Common myeloid progenitor, CD34-positive (primary cell): Measurements from ENCODE around the gene NBL1.

Experiments
- CTCF ChIA-PET: fragments of 350-600 bp; sonication (Branson Sonifier 250); formaldehyde crosslinking; loops from one replicate; lab custom pipeline; 2021; ENCODE audit warnings: antibody characterized with exemption; lab: Charles Lee
- POLR2A ChIA-PET: fragments of 350-600 bp; sonication (Branson Sonifier 250); formaldehyde crosslinking; loops from one replicate; lab custom pipeline; 2021; ENCODE audit warnings: antibody characterized with exemption; lab: Charles Lee
- DNase-seq, 3 donors: peaks; one replicate each; pipeline versions ENCODE4 v3.0.0 to v3.0.0-alpha.2; 2013
- H3K27ac ChIP-seq, 2 experiments: 1 replicate in 1 of 2; 2 replicates in 1 of 2; pipeline ENCODE4 v1.7.0; 2013; ENCODE audit warnings: inconsistent platforms in 2 of 2, low read length in 2 of 2, mild to moderate bottlenecking in 2 of 2, low read depth in 1 of 2, moderate library complexity in 1 of 2; ENCODE audit not compliant: severe bottlenecking in 2 of 2, insufficient read depth in 1 of 2, poor library complexity in 1 of 2
- H3K27me3 ChIP-seq, 5 experiments: replicated peaks in 2 of 5; 1 replicate in 3 of 5; 2 replicates in 2 of 5; pipeline versions ENCODE4 v1.6.1 to v1.7.0; 2013; ENCODE audit warnings: low read length in 4 of 5, mild to moderate bottlenecking in 2 of 5, moderate library complexity in 2 of 5, inconsistent platforms in 1 of 5; ENCODE audit not compliant: insufficient read depth in 5 of 5, control insufficient read depth in 4 of 5
- H3K36me3 ChIP-seq, 4 experiments: 1 replicate in 2 of 4; 2 replicates in 2 of 4; pipeline versions ENCODE4 v1.6.1 to v1.7.0; 2013; ENCODE audit warnings: low read length in 3 of 4, control low read depth in 1 of 4, mild to moderate bottlenecking in 1 of 4; ENCODE audit not compliant: control insufficient read depth in 4 of 4, insufficient read depth in 4 of 4
- H3K4me1 ChIP-seq, 4 experiments: 1 replicate in 3 of 4; 2 replicates in 1 of 4; pipeline versions ENCODE4 v1.6.1 to v1.7.1; 2013; ENCODE audit warnings: low read length in 3 of 4, mild to moderate bottlenecking in 3 of 4, control low read depth in 1 of 4, inconsistent platforms in 1 of 4, moderate library complexity in 1 of 4; ENCODE audit not compliant: control insufficient read depth in 4 of 4, insufficient read depth in 4 of 4; ENCODE audit errors: control extremely low read depth in 1 of 4
- H3K4me3 ChIP-seq, 7 experiments: 1 replicate in 4 of 7; 2 replicates in 3 of 7; pipeline versions ENCODE4 v1.5.1 to v1.7.0; 2013; ENCODE audit warnings: mild to moderate bottlenecking in 7 of 7, low read length in 6 of 7, moderate library complexity in 6 of 7, inconsistent platforms in 2 of 7, low read depth in 2 of 7, control low read depth in 1 of 7; ENCODE audit not compliant: insufficient read depth in 4 of 7, control insufficient read depth in 1 of 7; ENCODE audit errors: extremely low read depth in 1 of 7
- H3K9me3 ChIP-seq, 5 experiments: 1 replicate in 4 of 5; 2 replicates in 1 of 5; pipeline versions ENCODE4 v1.6.1 to v1.7.1; 2013; ENCODE audit warnings: low read length in 4 of 5, mild to moderate bottlenecking in 2 of 5, inconsistent platforms in 1 of 5, low read depth in 1 of 5, moderate library complexity in 1 of 5; ENCODE audit not compliant: control insufficient read depth in 4 of 5, insufficient read depth in 2 of 5; ENCODE audit errors: control extremely low read depth in 1 of 5
- WGBS: methylation state at CpG from one replicate; pipeline ENCODE4 v1.1.5; 2013; ENCODE audit not compliant: insufficient coverage; 5-methylcytosine and 5-hydroxymethylcytosine counted together

NBL1 gene

DNA sequence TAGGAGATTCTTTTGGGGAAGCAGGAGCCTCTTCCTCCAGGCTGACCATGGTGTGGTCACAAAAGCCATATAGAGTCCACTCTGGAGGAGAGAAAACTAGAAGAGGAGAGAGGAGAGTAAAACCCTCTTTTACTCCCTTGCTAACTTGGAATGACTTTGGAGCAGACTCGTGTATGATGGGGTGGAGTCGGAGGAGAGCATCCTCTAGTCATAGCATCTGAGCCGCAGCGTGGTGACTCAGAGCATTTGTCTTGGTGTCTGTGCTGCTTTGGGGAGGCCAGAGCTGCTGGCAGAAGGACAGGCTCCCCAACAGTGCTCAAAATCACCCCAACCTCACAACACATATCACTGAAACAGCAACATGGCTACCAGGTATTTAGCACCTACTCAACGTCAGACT is 31.7 kb downstream of the NBL1 start:
- H3K27me3 ChIP-seq: peaks cover 0 to 35% (median 3%) of the 10 kb centered on the region in 5 experiments
- 100% methylated on average over 1 of the region's 5 CpGs for WGBS
- POLR2A ChIA-PET: no interaction called here
- no peak overlapping the region for H3K27ac ChIP-seq
- DNase-seq: no peak
- no peaks in the 10 kb centered on the region for H3K9me3 ChIP-seq
- no peaks in the 10 kb centered on the region for H3K4me1 ChIP-seq
- CTCF ChIA-PET: no interaction called here
- H3K36me3 ChIP-seq: no peaks in the 10 kb centered on the region
- no peak overlapping the region for H3K4me3 ChIP-seq

DNA sequence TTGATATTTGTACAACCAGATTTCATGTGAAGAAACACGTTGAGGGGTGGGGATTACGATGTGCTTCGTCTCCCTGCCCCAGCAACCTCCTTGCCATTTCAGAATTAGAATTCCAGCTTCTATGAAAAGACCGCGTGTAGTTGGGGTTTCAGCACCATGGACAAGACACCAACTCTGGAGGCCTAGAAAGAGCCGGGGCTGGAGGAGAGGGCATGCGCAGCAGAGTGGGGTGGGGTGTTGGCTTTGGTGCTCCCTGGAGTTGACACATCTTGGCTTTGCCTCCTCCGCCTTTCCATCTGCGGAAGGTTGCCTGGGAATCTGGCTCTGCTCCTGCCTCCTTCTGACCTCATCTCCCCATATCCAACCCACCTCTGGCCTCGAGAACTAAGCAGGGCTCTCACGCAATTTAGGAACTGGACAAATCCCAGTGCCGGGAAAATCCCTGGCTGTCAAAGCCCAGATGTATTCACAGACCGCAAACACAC is 32.4 kb downstream of the NBL1 start:
- Histone ChIP-seq H3K36me3 (no peaks in the 10 kb centered on the region), H3K4me3 (no peak overlapping the region), H3K9me3 (no peaks in the 10 kb centered on the region), H3K27ac (no peak overlapping the region), H3K27me3 (peaks cover 0 to 29% (median 3%) of the 10 kb centered on the region in 5 experiments), H3K4me1 (no peaks in the 10 kb centered on the region)
- ChIA-PET CTCF (interaction anchor here (1.4 kb wide), 1 partner anchor 14 kb away, joined by 4 read pairs; no protein-coding TSS in a partner anchor), POLR2A (no interaction called here)
- peak; percentile 39 to 74 (median 71) for DNase-seq
- WGBS: 39% methylated on average over 9 of the region's 13 CpGs

DNA sequence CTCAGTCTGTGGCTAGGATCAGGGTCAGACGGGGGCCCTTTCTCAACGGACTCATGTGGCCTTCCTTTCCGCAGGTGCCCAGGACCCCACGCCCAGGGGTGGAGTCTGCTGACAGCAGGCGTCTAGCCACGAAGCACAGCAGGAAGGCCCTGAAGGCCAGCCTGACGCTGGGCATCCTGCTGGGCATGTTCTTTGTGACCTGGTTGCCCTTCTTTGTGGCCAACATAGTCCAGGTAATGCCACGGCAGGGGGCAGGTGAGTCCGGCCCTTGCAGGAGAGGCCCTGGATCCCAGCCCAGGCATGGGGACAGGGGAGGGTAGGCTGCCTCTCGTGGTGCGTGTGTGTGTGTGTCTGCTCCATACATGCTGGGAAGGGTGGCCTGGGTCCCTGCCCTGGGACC is 34.4 kb downstream of the NBL1 start:
- H3K4me3 ChIP-seq: no peak overlapping the region
- H3K4me1 ChIP-seq: no peaks in the 10 kb centered on the region
- 83% methylated on average over 11 of the region's 11 CpGs for WGBS
- H3K27me3 ChIP-seq: peaks cover 0 to 15% (median 0%) of the 10 kb centered on the region in 5 experiments
- no peaks in the 10 kb centered on the region for H3K9me3 ChIP-seq
- CTCF ChIA-PET: interaction anchor here (1.0 kb wide), 1 partner anchor 27 kb away, joined by 3 read pairs; no protein-coding TSS in a partner anchor
- H3K36me3 ChIP-seq: peaks cover 0 to 10% (median 2%) of the 10 kb centered on the region in 4 experiments
- H3K27ac ChIP-seq: no peak overlapping the region
- no peak for DNase-seq
- POLR2A ChIA-PET: no interaction called here

DNA sequence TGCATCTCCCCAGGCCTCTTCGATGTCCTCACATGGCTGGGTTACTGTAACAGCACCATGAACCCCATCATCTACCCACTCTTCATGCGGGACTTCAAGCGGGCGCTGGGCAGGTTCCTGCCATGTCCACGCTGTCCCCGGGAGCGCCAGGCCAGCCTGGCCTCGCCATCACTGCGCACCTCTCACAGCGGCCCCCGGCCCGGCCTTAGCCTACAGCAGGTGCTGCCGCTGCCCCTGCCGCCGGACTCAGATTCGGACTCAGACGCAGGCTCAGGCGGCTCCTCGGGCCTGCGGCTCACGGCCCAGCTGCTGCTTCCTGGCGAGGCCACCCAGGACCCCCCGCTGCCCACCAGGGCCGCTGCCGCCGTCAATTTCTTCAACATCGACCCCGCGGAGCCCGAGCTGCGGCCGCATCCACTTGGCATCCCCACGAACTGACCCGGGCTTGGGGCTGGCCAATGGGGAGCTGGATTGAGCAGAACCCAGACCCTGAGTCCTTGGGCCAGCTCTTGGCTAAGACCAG is 34.9 kb downstream of the NBL1 start:
- ChIA-PET CTCF (interaction anchor here (1.0 kb wide), 1 partner anchor 27 kb away, joined by 3 read pairs; no protein-coding TSS in a partner anchor), POLR2A (no interaction called here)

DNA sequence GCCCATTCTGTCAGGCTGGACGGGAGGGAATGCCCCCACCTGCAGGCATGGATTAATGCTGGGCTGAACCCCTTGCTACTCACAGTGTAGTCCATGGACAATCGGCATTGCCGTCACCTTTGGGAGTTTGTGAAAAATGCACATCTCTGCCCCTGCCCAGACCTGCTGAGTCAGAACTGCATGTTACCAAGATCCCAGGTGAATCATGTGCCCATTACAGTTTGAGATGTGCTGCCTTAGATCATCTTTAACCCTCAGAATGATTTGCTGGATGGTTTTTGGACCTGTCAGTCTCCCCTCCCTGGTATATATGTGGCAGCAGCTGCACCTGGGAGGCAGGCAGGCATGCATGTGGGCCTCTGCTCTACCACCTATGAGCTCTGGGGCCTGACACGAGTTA is 35.6 kb downstream of the NBL1 start:
- Histone ChIP-seq H3K4me1 (no peaks in the 10 kb centered on the region), H3K9me3 (no peaks in the 10 kb centered on the region), H3K27me3 (peaks cover 0 to 14% (median 0%) of the 10 kb centered on the region in 5 experiments), H3K4me3 (no peak overlapping the region), H3K27ac (no peak overlapping the region), H3K36me3 (peaks cover 0 to 10% (median 2%) of the 10 kb centered on the region in 4 experiments)
- no peak for DNase-seq
- ChIA-PET POLR2A (no interaction called here), CTCF (interaction anchor here (1.5 kb wide), 1 partner anchor 18 kb away, joined by 3 read pairs; no protein-coding TSS in a partner anchor)
- 100% methylated on average over 3 of the region's 4 CpGs for WGBS

More for the DNA sequence above, 34.9 kb downstream of the NBL1 start:
- DNase-seq: no peak
- no peak overlapping the region for H3K27ac ChIP-seq
- no peaks in the 10 kb centered on the region for H3K9me3 ChIP-seq
- WGBS: 92% methylated on average over 25 of the region's 34 CpGs
- no peaks in the 10 kb centered on the region for H3K4me1 ChIP-seq
- H3K27me3 ChIP-seq: peaks cover 0 to 15% (median 0%) of the 10 kb centered on the region in 5 experiments
- no peak overlapping the region for H3K4me3 ChIP-seq
- H3K36me3 ChIP-seq: peaks cover 0 to 10% (median 2%) of the 10 kb centered on the region in 4 experiments

DNA sequence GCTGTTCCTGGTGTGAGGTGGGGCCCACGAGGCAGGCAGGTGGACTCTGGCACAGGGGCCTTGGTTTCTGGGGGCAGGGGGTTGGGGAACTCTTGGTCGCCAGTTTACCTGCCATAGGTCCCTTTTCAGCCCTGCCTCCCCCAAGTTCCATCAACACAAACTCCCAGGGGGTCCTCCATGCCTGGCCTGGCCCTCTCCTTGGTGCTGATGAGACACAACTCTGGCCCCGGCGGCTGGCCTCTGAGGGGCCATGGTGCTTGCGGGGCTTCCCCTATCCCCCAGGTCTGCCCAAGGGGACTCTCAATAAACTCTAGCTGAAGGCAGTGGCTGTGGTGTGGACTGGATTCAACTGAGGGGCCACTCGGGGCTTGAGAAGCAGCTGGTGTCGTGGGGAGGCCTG is 36.5 kb downstream of the NBL1 start:
- Histone ChIP-seq H3K27me3 (peaks cover 0 to 8% (median 0%) of the 10 kb centered on the region in 5 experiments), H3K4me3 (no peak overlapping the region), H3K9me3 (no peaks in the 10 kb centered on the region), H3K36me3 (peaks cover 0 to 10% (median 2%) of the 10 kb centered on the region in 4 experiments), H3K4me1 (no peaks in the 10 kb centered on the region), H3K27ac (no peak overlapping the region)
- WGBS: 100% methylated on average over 2 of the region's 7 CpGs
- POLR2A ChIA-PET: no interaction called here
- CTCF ChIA-PET: interaction anchor here (1.5 kb wide), 1 partner anchor 19 kb away, joined by 3 read pairs; no protein-coding TSS in a partner anchor
- DNase-seq: no peak

DNA sequence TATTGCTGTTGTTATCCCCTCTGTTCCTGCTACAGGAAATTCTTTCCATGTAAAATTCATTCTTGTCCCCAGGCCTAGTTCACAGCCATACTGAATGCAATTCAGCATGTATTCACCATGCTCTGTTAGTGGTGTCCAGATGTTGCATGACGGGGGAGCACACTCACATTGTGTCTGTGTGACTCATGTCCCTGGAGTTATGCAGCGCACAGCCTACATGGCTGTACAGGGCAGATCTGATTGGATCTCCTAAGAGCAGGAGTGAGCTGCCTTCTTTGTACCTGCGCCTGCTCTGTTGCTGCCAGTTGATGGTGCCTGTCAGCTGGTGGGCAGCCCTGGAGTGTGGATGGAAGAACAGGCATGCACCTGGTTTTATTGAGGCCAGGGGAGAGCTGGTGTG is 38.1 kb downstream of the NBL1 start:
- Histone ChIP-seq H3K4me1 (no peaks in the 10 kb centered on the region), H3K36me3 (peaks cover 0 to 11% (median 3%) of the 10 kb centered on the region in 4 experiments), H3K9me3 (peaks cover 0 to under 1% (median 0%) of the 10 kb centered on the region in 5 experiments), H3K4me3 (no peak overlapping the region), H3K27me3 (no peaks in the 10 kb centered on the region), H3K27ac (no peak overlapping the region)
- CTCF ChIA-PET: interaction anchor here (1.4 kb wide), 1 partner anchor 12 kb away, joined by 3 read pairs; no protein-coding TSS in a partner anchor
- 100% methylated on average over 3 of the region's 3 CpGs for WGBS
- POLR2A ChIA-PET: no interaction called here
- DNase-seq: no peak
